Measurements from ENCODE around the gene SPDYE16. TPM values are rescaled to one million over a fixed set of nuclear protein-coding genes. Genes with fewer than 3 reads are reported as not detected.
"Not testable (repeated sequence)": the region's sequence is repeated elsewhere in the genome, so short reads cannot be mapped to it uniquely, and the experiment has no call there.

SPDYE16 gene
- total and polyA plus RNA-seq, 4 donors, result 0.16 to 0.61 (median 0.48) TPM; not detected in 1

GRCh38 chr7:76515999-76516443 lies 27.1 kb downstream of the SPDYE16 start:
- Histone ChIP-seq H3K9me3 (ENCODE audit: control insufficient read depth, low read length) (no peaks in the 10 kb centered on the region), H3K4me3 (ENCODE audit: low read length in 2 of 2) (no peak overlapping the region), H3K36me3 (ENCODE audit: control insufficient read depth in 1 of 2, insufficient read depth in 2 of 2, low read length in 1 of 2) (no peaks in the 10 kb centered on the region), H3K4me1 (ENCODE audit: control insufficient read depth in 1 of 2, insufficient read depth in 2 of 2, low read length in 2 of 2) (no peaks in the 10 kb centered on the region), H3K27me3 (ENCODE audit: control insufficient read depth in 1 of 2, insufficient read depth in 2 of 2, low read length in 1 of 2) (no peaks in the 10 kb centered on the region), H3K27ac (ENCODE audit: low read depth in 1 of 2, low read length in 2 of 2) (no peak overlapping the region)
- intact Hi-C loops (cut with DNase I), result no loop called here
- DNase-seq (peak in 1 of 2 donors; percentile 58), ATAC-seq (ENCODE audit: low FRiP score) (no peak)
- 6 to 9% methylated on average over 25 to 32 of the region's 32 CpGs for WGBS, 2 donors

DNA sequence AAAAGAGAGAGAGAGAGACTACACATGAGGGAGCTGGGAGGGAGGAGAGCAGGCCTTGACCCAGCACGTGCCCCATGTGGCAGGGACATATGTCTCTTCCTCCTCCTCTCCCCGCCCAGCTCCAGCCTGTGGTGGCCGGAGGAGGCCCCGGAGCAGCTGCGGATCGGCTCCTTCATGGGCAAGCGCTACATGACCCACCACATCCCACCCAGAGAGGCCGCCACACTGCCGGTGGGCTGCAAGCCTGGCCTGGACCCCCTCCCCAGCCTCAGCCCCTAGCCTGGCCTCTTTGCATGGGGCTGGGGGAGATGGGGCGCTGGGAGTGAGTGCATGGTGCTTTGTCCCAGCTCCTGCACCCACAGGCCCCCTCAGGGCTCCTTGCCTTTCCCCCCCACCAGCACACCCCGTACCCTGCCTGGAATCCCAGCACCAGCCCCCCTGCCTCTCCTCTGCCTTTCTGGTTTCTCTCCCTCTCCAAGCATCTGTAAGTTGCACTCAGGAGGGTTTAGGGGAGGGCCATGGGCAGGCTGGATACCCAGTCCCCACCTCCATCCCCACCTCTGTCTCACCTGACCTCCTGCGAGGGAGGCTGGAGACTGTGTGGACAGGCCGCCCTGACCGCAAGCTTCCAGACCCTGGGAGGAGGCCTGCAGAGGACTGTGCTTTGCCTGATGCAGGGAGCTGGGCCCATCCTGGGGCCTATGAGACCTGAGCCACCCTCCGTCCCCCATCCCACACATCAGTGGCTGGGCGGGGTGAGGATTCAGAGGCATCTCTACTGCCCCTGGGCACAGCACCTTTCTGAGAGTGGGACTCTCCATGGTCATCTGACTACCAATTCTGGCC lies 27.9 kb downstream of the SPDYE16 start:
- H3K4me3 ChIP-seq (ENCODE audit: low read length in 2 of 2), result no peak overlapping the region
- H3K9me3 ChIP-seq (ENCODE audit: control insufficient read depth, low read length), result no peaks in the 10 kb centered on the region
- ATAC-seq (ENCODE audit: low FRiP score) (no peak), DNase-seq (peak; percentile 33 to 69)
- no peaks in the 10 kb centered on the region for H3K36me3 ChIP-seq (ENCODE audit: control insufficient read depth in 1 of 2, insufficient read depth in 2 of 2, low read length in 1 of 2)
- 81 to 85% methylated on average over 13 to 16 of the region's 16 CpGs for WGBS, 2 donors
- no peaks in the 10 kb centered on the region for H3K27me3 ChIP-seq (ENCODE audit: control insufficient read depth in 1 of 2, insufficient read depth in 2 of 2, low read length in 1 of 2)
- intact Hi-C loops (cut with DNase I), result no loop called here
- H3K4me1 ChIP-seq (ENCODE audit: control insufficient read depth in 1 of 2, insufficient read depth in 2 of 2, low read length in 2 of 2), result no peaks in the 10 kb centered on the region
- no peak overlapping the region for H3K27ac ChIP-seq (ENCODE audit: low read depth in 1 of 2, low read length in 2 of 2)

DNA sequence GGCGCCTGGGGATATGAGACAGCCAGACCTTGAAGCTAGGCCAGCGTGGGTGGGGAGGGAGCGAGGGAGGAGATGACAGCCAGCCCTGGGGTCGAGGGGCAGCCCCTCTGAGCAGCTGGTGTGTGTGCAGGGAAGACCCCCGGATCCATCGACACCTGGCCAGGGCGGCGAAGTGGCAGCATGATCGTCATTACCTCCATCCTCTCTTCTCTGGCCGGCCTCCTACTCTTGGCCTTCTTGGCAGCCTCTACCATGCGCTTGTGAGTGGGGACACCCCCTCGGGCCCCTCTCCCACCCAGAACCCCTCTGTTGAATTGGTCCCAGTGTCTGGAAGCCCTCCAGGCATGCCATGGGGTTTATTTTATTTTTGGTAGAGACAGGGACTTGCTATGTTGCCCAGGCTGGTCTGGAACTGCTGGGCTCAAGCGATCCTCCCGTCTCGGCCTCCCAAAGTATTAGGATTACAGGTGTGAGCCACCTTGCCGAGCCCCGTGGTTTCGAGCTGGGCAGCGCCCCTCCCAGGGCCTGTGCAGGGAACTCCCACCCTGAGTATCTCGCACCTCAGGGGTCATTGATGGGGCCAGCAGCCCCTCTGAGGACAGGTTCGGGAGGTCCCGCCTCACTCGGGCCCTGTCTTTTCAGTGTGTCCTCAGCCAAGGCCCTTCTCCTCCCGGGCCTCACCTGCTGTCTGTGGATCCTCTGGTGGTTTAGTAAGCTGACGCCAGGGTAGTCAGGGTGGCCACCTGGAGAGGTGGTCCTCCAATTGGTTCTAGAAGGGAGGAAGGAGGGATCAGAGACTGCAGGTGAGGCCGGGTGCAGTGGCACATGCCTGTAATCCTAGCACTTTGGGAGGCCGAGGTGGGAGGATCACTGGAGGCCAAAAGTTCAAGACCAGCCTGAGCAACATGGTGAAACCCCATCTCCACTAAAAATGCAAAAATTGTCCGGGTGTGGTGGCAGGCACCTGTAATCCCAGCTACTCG lies 29.0 kb downstream of the SPDYE16 start:
- ATAC-seq (ENCODE audit: low FRiP score), result no peak
- H3K4me3 ChIP-seq (ENCODE audit: low read length in 2 of 2), result no peak overlapping the region
- no peaks in the 10 kb centered on the region for H3K9me3 ChIP-seq (ENCODE audit: control insufficient read depth, low read length)
- no peaks in the 10 kb centered on the region for H3K4me1 ChIP-seq (ENCODE audit: control insufficient read depth in 1 of 2, insufficient read depth in 2 of 2, low read length in 2 of 2)
- peak; percentile 35 to 69 for DNase-seq
- H3K27me3 ChIP-seq (ENCODE audit: control insufficient read depth in 1 of 2, insufficient read depth in 2 of 2, low read length in 1 of 2), result no peaks in the 10 kb centered on the region
- 86 to 87% methylated on average over 28 to 29 of the region's 29 CpGs for WGBS, 2 donors
- intact Hi-C loops (cut with DNase I), result no loop called here
- no peak overlapping the region for H3K27ac ChIP-seq (ENCODE audit: low read depth in 1 of 2, low read length in 2 of 2)
- no peaks in the 10 kb centered on the region for H3K36me3 ChIP-seq (ENCODE audit: control insufficient read depth in 1 of 2, insufficient read depth in 2 of 2, low read length in 1 of 2)

DNA sequence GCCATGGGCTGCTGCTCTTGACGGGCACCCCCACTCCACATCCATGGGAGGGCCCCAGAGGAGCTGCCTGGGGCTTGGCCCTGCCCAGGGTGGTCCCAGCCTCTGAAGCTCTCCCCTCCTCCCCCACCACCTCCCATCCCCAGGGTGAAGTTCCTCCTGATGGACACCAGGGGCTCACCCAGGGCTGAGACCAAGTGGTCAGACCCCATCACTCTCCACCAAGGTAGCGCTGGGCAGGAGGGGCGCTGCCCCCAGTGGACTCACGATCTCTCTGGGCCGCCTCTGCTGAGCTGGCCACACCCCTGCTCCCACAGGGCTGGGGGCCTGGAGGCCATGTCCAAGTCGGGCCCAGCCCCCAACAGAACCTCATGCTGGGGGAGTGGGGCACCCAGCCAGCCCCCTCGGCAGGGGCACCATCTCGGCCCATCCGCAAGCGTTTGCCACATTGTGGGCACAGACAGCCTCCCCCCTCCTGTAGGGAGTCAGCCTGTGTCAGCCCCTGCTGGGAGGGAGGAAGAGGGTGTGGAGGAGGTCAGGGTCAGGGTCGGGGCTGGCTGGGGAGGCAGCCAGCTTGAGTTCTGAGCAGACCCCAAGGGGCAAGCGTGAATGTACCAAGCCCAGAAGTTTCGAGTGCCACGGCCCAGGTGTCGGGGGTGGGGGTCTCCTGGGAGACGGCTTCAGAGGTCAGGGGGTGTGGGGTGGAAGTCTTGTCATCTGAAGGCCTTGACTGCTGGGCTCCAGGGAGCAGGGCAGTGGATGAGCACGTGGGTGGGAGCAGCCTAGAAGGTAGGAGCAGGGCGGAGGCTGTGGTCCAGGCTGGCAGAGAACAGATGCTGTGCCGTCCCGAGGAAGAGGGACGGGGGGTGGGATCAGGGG lies 29.9 kb downstream of the SPDYE16 start:
- ATAC-seq (ENCODE audit: low FRiP score), result no peak
- Histone ChIP-seq H3K27me3 (ENCODE audit: control insufficient read depth in 1 of 2, insufficient read depth in 2 of 2, low read length in 1 of 2) (no peaks in the 10 kb centered on the region), H3K36me3 (ENCODE audit: control insufficient read depth in 1 of 2, insufficient read depth in 2 of 2, low read length in 1 of 2) (no peaks in the 10 kb centered on the region), H3K27ac (ENCODE audit: low read depth in 1 of 2, low read length in 2 of 2) (no peak overlapping the region), H3K4me1 (ENCODE audit: control insufficient read depth in 1 of 2, insufficient read depth in 2 of 2, low read length in 2 of 2) (no peaks in the 10 kb centered on the region), H3K4me3 (ENCODE audit: low read length in 2 of 2) (no peak overlapping the region), H3K9me3 (ENCODE audit: control insufficient read depth, low read length) (no peaks in the 10 kb centered on the region)
- DNase-seq, result peak in 1 of 2 donors; percentile 40
- WGBS, 2 donors, result 56 to 61% methylated on average over 21 of the region's 21 CpGs
- intact Hi-C loops (cut with DNase I), result no loop called here

- H3K27ac ChIP-seq (ENCODE audit: low read depth in 1 of 2, low read length in 2 of 2); H3K36me3 ChIP-seq (ENCODE audit: control insufficient read depth in 1 of 2, insufficient read depth in 2 of 2, low read length in 1 of 2); H3K27me3 ChIP-seq (ENCODE audit: control insufficient read depth in 1 of 2, insufficient read depth in 2 of 2, low read length in 1 of 2); H3K4me1 ChIP-seq (ENCODE audit: control insufficient read depth in 1 of 2, insufficient read depth in 2 of 2, low read length in 2 of 2); DNase-seq; H3K4me3 ChIP-seq (ENCODE audit: low read length in 2 of 2); H3K9me3 ChIP-seq (ENCODE audit: control insufficient read depth, low read length); intact Hi-C loops (cut with DNase I): not testable (repeated sequence)
- 86 to 92% methylated on average over 5 to 20 of the region's 31 CpGs for WGBS, 2 donors
- peak; percentile 72 for ATAC-seq (ENCODE audit: low FRiP score)
These were observed 30.9 kb downstream of the SPDYE16 start for GRCh38 chr7:76511911-76512885.

- H3K27me3 ChIP-seq (ENCODE audit: control insufficient read depth in 1 of 2, insufficient read depth in 2 of 2, low read length in 1 of 2); DNase-seq: not testable (repeated sequence)
- ATAC-seq (ENCODE audit: low FRiP score), result peak; percentile 3
These were observed 31.7 kb downstream of the SPDYE16 start for GRCh38 chr7:76511200-76511910.

More at GRCh38 chr7:76511200-76511910, 31.7 kb downstream of the SPDYE16 start:
- H3K4me3 ChIP-seq (ENCODE audit: low read length in 2 of 2); H3K4me1 ChIP-seq (ENCODE audit: control insufficient read depth in 1 of 2, insufficient read depth in 2 of 2, low read length in 2 of 2); H3K9me3 ChIP-seq (ENCODE audit: control insufficient read depth, low read length); intact Hi-C loops (cut with DNase I); H3K36me3 ChIP-seq (ENCODE audit: control insufficient read depth in 1 of 2, insufficient read depth in 2 of 2, low read length in 1 of 2); H3K27ac ChIP-seq (ENCODE audit: low read depth in 1 of 2, low read length in 2 of 2): not testable (repeated sequence)
- 75 to 77% methylated on average over 10 to 17 of the region's 24 CpGs for WGBS, 2 donors
